Stimulated activated CD8-positive, alpha-beta memory T cell treated with anti-CD3 and anti-CD28 coated beads, Interleukin-4, amount 100 ng/mL, for 48 hours (primary cell): ENCODE results near the gene KLHL18.
"Not testable (repeated sequence)": the region's sequence is repeated elsewhere in the genome, so short reads cannot be mapped to it uniquely, and the experiment has no call there.

Source experiments
- DNase-seq: peaks from one replicate; pipeline ENCODE4 v3.0.0-alpha.2; 2020

The KLHL18 gene

DNA sequence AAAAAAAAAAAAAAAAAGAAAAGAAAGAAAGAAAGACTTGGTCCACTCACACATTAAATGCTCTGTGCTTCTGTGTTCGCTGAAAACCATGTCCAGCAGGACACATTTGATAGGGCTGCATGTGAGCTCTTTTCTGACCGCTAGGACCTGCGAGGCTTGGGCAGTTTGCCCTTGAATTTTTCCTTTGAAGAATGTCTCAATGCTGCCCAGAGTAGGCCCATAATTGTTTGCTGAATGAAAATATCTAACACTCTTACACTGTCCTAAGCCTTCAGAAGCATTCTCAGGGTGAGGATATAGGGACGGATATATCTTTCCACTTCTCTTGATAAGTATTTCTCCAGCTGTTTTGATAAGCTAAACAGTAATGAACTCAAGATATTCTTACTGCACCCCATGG, 6.2 kb upstream of the KLHL18 start:
- no peak for DNase-seq

- no peak for DNase-seq
These were observed 2.2 kb upstream of the KLHL18 start for GRCh38 chr3:47280519-47280918.

GRCh38 chr3:47283193-47283537, 421 bp downstream of the KLHL18 start:
- DNase-seq = peak; percentile 50

- DNase-seq = peak; percentile 60
These were observed 1.0 kb downstream of the KLHL18 start for GRCh38 chr3:47283591-47284364.

- DNase-seq = no peak
These were observed 6.5 kb downstream of the KLHL18 start for GRCh38 chr3:47288966-47289910.

GRCh38 chr3:47291158-47291753, 8.5 kb downstream of the KLHL18 start:
- DNase-seq = no peak

- DNase-seq = not testable (repeated sequence)
These were observed 9.1 kb downstream of the KLHL18 start for GRCh38 chr3:47291754-47292420.

DNA sequence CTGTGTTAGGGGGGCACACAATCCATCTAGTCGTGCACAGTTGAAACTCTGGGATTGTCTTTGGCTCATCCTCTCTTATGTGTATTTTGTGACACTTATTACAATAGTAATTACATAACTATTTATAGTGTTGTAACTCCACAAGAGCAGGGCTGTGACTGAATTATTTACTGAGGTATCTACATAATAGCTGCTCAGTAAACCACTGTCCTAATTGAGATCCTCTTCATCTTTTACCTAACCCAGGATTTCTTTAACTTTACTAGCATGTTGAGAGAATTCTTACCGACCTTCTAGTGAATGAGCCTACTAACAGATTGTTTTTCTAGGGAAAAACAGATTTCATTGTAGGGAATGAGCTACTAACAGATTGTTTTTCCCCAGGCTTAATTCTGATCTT, 11.1 kb downstream of the KLHL18 start:
- no peak for DNase-seq

GRCh38 chr3:47294392-47294791, 11.6 kb downstream of the KLHL18 start:
- DNase-seq = no peak

- no peak for DNase-seq
These were observed 12.6 kb downstream of the KLHL18 start for GRCh38 chr3:47295322-47295721.

DNA sequence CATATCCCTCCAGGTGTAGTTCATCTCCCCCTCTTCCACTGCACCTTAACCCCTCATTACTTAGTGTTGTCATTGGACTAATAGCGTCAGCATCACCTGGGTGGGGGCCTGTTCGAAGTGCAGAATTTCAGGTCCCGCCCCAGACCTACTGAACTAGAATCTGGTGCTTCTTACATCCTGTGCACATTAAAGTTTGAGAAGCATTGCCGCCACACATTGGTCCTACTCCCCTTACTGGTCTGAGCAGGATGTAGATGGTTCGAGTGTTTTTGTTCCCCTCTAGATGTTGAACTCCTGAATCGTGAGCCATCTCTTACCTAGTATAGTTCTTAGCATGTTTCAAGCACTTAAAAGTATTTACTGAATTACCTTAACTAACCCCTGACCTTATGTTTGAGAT, 13.2 kb downstream of the KLHL18 start:
- DNase-seq = no peak

GRCh38 chr3:47296562-47297302, 14.0 kb downstream of the KLHL18 start:
- DNase-seq = no peak

DNA sequence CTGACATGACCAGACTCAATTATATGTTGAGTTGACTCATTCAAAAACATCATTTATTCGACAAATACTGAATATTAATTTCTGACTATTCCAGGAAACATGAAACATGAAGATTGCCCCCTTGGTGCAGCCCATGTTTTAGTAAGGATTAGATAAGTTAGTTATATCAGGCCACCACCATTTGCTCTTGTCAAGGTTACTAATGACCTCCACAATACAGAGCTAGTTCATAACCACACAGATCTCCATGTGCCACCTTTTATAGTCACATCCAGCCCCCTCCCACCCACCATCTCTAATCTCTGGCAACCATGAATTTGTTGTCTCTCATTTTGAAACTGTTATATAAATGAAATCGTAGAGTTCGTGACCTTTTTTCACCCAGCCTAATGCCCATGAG, 15.7 kb downstream of the KLHL18 start:
- no peak for DNase-seq

DNA sequence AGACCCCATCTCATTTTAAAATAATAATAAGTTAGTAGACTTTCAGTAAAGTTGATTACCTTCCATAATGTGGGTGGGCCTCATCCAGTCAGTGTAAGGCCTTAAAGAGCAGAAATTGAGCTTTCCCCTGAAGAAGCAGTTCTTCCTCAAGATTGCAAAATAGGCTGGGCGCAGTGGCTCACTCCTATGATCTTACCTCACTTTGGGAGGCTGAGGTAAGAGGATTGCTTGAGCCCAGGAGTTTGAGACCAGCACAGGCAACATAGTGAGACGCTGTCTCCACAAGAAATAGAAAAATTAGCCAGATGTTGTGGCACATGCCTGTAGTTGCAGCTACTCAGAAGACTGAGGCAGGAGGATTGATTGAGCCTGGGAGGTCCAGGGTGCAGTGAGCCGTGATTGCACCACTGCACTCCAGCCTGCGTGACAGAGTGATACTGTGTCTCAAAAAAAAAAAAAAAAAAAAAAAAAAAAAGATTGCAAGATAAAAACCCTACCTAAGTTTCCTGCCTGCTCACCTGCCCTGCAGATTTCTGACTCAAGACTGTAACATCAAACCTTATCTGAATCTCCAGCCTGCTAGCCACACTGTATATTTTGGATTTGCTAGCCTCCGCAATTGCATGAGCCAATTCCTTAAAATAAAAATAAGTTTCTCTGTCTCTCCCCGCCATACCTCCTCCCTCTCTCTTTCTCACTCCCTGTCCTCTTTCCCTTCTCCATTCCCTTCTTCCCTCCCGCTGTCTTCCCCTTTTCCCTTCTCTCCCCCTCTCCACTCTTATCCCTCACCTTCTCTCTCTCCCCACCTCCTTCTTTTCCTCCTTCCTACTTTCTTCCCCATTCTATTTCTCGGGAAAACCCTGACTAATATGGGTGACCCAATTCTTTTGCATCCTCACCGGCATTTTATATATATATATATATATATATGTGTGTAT, 16.9 kb downstream of the KLHL18 start:
- DNase-seq = no peak

- DNase-seq = no peak
These were observed 18.7 kb downstream of the KLHL18 start for GRCh38 chr3:47301456-47301855.

- no peak for DNase-seq
These were observed 23.3 kb downstream of the KLHL18 start for GRCh38 chr3:47306022-47306421.

- not testable (repeated sequence) for DNase-seq
These were observed 26.5 kb downstream of the KLHL18 start for GRCh38 chr3:47309231-47309630.

- no peak for DNase-seq
These were observed 27.6 kb downstream of the KLHL18 start for GRCh38 chr3:47310391-47310790.

GRCh38 chr3:47313341-47314055, 30.8 kb downstream of the KLHL18 start:
- DNase-seq = no peak

DNA sequence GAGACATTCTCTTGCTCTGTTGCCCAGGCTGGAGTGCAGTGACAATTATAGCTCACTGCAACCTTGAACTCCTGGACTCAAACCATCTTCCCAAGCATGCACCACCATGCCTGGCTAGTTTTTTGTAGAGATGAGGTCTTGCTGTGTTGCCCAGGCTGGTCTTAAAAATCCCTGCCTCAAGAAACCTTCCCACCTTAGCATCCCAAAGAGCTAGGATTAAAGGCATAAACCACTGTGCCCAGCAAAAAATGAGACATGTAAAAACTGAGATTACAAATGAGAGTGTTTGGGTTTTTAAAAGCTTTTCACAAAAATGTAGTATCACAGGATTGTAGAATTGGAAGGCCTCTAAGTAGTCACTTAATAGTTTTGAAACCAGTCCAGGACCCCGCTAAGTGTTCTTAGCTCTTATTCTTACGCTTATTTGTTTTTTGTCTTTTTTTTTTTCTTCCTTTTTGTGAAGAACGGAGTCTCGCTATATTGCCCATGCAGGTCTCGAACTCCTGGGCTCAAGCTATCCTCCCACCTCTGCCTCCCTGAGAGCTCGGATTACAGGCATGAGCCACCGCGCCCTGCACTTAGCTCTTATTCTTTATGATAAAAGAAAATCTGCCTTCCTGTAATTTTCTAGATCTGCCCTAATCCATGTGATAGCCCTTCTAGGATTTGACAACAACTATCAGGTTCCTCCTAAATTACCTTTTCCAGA, 31.5 kb downstream of the KLHL18 start:
- no peak for DNase-seq
